NCI-H1694 treated with DMSO at 0.1 percent for 48 hours (cell line): ENCODE data around the gene LRRC1.

ENCODE experiments used
- DNase-seq: peaks from one replicate; lab custom pipeline; 2025; lab: John Stamatoyannopoulos, UW

LRRC1 gene

GRCh38 chr6:53815381-53816119 lies 20.7 kb downstream of the LRRC1 start:
- DNase-seq: no peak

- DNase-seq: no peak
Measured at GRCh38 chr6:53818858-53819609, 24.2 kb downstream of the LRRC1 start.

GRCh38 chr6:53822401-53823125 lies 27.8 kb downstream of the LRRC1 start:
- no peak for DNase-seq

- DNase-seq: no peak
Measured at GRCh38 chr6:53824714-53825113, 29.9 kb downstream of the LRRC1 start.

- DNase-seq: no peak
Measured at GRCh38 chr6:53825532-53826321, 30.9 kb downstream of the LRRC1 start.

GRCh38 chr6:53827531-53827930 lies 32.7 kb downstream of the LRRC1 start:
- DNase-seq: no peak

- DNase-seq: peak; percentile 7
Measured at GRCh38 chr6:53828215-53828614, 33.4 kb downstream of the LRRC1 start.

GRCh38 chr6:53828966-53829697 lies 34.3 kb downstream of the LRRC1 start:
- no peak for DNase-seq

GRCh38 chr6:53829698-53830221 lies 35.0 kb downstream of the LRRC1 start:
- DNase-seq: no peak

GRCh38 chr6:53830366-53830765 lies 35.6 kb downstream of the LRRC1 start:
- no peak for DNase-seq

- DNase-seq: no peak
Measured at GRCh38 chr6:53831081-53831869, 36.5 kb downstream of the LRRC1 start.

GRCh38 chr6:53831936-53832660 lies 37.3 kb downstream of the LRRC1 start:
- DNase-seq: no peak

GRCh38 chr6:53833155-53833554 lies 38.4 kb downstream of the LRRC1 start:
- DNase-seq: no peak

GRCh38 chr6:53834132-53834531 lies 39.3 kb downstream of the LRRC1 start:
- DNase-seq: no peak

- DNase-seq: no peak
Measured at GRCh38 chr6:53837865-53838769, 43.3 kb downstream of the LRRC1 start.

GRCh38 chr6:53840027-53840426 lies 45.2 kb downstream of the LRRC1 start:
- DNase-seq: no peak

GRCh38 chr6:53845280-53846195 lies 50.7 kb downstream of the LRRC1 start:
- no peak for DNase-seq
